Lower leg skin (tissue), 3 donors: ENCODE results near the gene ADGRG6.

ENCODE experiments used
- POLR2A ChIP-seq, 2 donors: fragments of 450-650 bp; IDR thresholded peaks; one replicate each; pipeline ENCODE4 v1.6.1; 2016 to 2017; ENCODE audit warnings: antibody characterized with exemption in 2 of 2, mild to moderate bottlenecking in 1 of 2, moderate library complexity in 1 of 2
- TF ChIP-seq, protein P1 (sequence below), 3 donors: fragments of 450-650 bp; IDR thresholded peaks; one replicate each; pipeline ENCODE4 v1.5.1; 2016; ENCODE audit warnings: antibody characterized with exemption in 3 of 3, mild to moderate bottlenecking in 3 of 3, moderate library complexity in 2 of 3

DNA sequence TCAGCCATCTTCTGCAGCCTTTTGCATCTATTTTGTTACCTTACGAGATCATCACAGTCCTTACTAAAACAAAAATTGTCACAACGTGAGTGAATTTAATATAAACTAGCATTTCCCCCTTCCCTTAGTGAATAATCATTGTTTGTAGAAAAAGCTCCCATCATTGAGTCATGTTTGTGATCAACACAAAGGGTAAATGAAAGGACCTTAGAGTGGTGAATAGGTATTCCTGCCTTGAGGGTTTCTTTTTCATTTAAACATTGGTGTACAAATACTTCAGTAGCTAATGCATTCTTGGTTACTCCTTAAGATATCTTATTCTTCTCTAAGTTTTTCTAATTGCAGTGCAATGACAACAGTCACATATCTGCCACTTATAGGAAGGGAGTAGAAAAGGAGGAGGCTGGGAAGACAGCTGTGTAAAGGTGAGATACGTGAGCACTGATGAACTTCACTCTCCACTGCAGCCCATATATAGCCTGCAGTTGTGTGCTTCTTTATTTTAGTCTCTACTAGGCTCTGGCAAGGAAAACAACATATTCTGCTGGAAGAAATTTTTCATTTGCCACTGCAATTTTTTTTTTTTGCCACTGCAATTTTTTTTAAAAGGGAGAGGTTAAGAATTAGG, 27.8 kb downstream of the ADGRG6 start:
- TF ChIP-seq, protein P1, sequence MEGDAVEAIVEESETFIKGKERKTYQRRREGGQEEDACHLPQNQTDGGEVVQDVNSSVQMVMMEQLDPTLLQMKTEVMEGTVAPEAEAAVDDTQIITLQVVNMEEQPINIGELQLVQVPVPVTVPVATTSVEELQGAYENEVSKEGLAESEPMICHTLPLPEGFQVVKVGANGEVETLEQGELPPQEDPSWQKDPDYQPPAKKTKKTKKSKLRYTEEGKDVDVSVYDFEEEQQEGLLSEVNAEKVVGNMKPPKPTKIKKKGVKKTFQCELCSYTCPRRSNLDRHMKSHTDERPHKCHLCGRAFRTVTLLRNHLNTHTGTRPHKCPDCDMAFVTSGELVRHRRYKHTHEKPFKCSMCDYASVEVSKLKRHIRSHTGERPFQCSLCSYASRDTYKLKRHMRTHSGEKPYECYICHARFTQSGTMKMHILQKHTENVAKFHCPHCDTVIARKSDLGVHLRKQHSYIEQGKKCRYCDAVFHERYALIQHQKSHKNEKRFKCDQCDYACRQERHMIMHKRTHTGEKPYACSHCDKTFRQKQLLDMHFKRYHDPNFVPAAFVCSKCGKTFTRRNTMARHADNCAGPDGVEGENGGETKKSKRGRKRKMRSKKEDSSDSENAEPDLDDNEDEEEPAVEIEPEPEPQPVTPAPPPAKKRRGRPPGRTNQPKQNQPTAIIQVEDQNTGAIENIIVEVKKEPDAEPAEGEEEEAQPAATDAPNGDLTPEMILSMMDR (IDR thresholded peaks at IDR 0.05), result no peak
- no peak for TF ChIP-seq POLR2A (IDR thresholded peaks at IDR 0.05)
